Activated CD8-positive, alpha-beta memory T cell treated with anti-CD3 and anti-CD28 coated beads for 36 hours (primary cell): ENCODE measurements around the gene COA1. TPM values are rescaled to one million over a fixed set of nuclear protein-coding genes. Genes with fewer than 3 reads are reported as not detected.

Experiments
- CTCF ChIA-PET: fragments of 350-600 bp; sonication (Branson Sonifier 250); formaldehyde crosslinking; loops from one replicate; lab custom pipeline; 2021; ENCODE audit warnings: antibody characterized with exemption; lab: Charles Lee
- POLR2A ChIA-PET: fragments of 350-600 bp; sonication (Branson Sonifier 250); formaldehyde crosslinking; loops from one replicate; lab custom pipeline; 2021; ENCODE audit warnings: antibody characterized with exemption; lab: Charles Lee
- total RNA-seq, 2 experiments: library from RNA; stranded (reverse); gene quantifications; one replicate each; pipeline ENCODE4 v1.2.3, GENCODE V29; 2021

Gene COA1
- total RNA-seq, 2 experiments from 2014 or later: 82.9 to 85.6 TPM

- ChIA-PET POLR2A (interaction anchor here (0.6 kb wide), 1 partner anchor 20 kb away, joined by 8 read pairs; no protein-coding TSS in a partner anchor), CTCF (interaction anchor here (1.8 kb wide), 1 partner anchor 48 kb away, joined by 5 read pairs; no protein-coding TSS in a partner anchor)
Measured at GRCh38 chr7:43632746-43633145, 96.6 kb downstream of the COA1 start.

GRCh38 chr7:43631559-43631958 lies 97.8 kb downstream of the COA1 start:
- POLR2A ChIA-PET: no interaction called here
- CTCF ChIA-PET: interaction anchor here (0.7 to 2.5 kb wide), 4 partner anchors 16 to 68 kb away, joined by 3 to 7 read pairs (median 3); partner anchors contain the start of gene STK17A

DNA sequence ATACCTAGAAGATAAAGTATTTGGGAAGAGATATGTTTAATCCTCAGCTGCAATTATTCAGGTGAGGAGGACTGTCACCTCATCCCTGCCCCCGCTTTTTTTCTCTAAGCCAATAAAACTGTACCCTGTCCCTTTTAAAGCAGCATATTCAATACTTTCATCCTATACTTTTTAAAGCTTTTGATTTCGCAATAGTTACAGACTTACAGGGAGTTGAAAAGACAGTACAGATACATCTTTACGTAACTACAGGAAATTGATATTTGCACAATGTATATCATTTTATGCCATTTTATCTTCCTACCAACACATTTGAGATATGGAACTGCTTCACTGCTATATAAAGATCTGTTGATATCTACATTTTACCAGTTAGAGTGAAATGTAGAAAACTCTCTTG lies 98.8 kb downstream of the COA1 start:
- ChIA-PET POLR2A (no interaction called here), CTCF (interaction anchor here (2.5 kb wide), 1 partner anchor 48 kb away, joined by 7 read pairs; the partner anchor contains the start of gene STK17A)

- POLR2A ChIA-PET: interaction anchor here (1.0 kb wide), 1 partner anchor 297 kb away, joined by 3 read pairs; no protein-coding TSS in a partner anchor
- CTCF ChIA-PET: interaction anchor here (2.5 kb wide), 1 partner anchor 47 kb away, joined by 7 read pairs; the partner anchor contains the start of gene STK17A
Measured at GRCh38 chr7:43629857-43630256, 99.5 kb downstream of the COA1 start.

DNA sequence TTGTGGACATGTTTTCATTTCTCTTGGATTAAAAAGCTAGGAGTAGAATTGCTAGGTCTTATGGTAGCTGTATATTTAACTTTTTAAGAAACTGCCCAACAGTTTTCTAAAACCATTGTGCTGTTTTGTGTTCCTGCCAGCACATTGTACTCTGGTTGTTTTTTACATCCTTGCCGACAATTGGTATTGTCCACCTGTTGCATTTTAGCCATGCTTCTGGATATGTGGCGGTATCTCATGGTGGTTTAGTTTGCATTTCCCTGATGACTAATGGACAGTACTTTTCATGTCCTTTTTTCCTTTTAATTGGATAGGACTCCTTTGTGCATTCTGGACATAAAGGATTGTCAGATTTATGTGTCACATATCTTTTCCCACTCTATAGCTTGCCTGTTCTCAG lies 100.9 kb downstream of the COA1 start:
- CTCF ChIA-PET: interaction anchor here (0.8 to 4.3 kb wide), 4 partner anchors 22 to 46 kb away, joined by 3 to 22 read pairs (median 4); partner anchors contain the start of gene STK17A

DNA sequence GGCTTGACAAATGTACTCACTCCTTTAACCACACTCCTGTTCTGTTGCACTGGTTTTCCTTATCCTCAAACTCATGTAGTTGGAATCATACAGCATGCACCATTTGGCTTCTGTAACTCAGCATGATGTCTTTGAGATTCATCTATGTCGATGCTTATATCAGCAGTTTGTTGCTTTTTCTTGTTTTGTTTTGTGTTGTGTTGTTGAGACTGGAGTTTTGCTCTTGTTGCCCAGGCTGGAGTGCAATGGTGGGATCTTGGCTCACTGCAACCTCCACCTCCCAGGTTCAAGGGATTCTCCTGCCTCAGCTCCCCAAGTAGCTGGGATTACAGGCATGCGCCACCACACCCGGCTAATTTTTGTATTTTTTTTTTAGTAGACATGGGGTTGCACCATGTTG lies 101.5 kb downstream of the COA1 start:
- CTCF ChIA-PET: interaction anchor here (0.8 to 4.3 kb wide), 3 partner anchors 35 to 45 kb away, joined by 3 to 22 read pairs (median 3); partner anchors contain the start of gene STK17A
- POLR2A ChIA-PET: interaction anchor here (0.7 kb wide), 1 partner anchor 45 kb away, joined by 3 read pairs; the partner anchor contains the start of gene STK17A

More for the DNA sequence above, 100.9 kb downstream of the COA1 start:
- POLR2A ChIA-PET: no interaction called here

- POLR2A ChIA-PET: interaction anchor here (1.1 to 1.3 kb wide), 2 partner anchors 73 to 74 kb away, joined by 3 to 5 read pairs; no protein-coding TSS in a partner anchor
- CTCF ChIA-PET: interaction anchor here (4.3 kb wide), 1 partner anchor 44 kb away, joined by 22 read pairs; the partner anchor contains the start of gene STK17A
Measured at GRCh38 chr7:43626695-43627094, 102.6 kb downstream of the COA1 start.

DNA sequence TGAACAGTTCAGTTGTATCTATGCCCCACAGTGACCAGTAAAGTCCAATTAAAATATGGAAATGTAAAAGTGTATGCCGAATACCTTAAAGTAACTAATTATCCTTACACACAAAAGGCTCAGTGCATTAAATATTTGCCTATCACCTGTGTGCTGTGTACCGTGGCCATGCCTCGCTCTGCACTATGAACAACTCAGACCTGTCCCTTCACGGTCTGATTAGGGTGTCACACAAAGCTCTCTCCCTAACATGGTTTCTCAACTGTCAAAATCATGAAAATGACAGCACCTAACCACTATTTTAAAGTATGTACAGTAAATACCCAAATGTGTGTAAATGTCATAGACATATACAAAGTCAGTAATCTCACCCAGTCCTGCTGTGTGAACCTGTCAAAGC lies 103.3 kb downstream of the COA1 start:
- CTCF ChIA-PET: interaction anchor here (0.7 to 4.3 kb wide), 3 partner anchors 28 to 44 kb away, joined by 3 to 22 read pairs (median 5); partner anchors contain the start of gene STK17A
- POLR2A ChIA-PET: interaction anchor here (1.1 to 1.3 kb wide), 3 partner anchors 22 to 75 kb away, joined by 3 to 5 read pairs (median 4); no protein-coding TSS in a partner anchor

- POLR2A ChIA-PET: interaction anchor here (0.7 to 1.1 kb wide), 2 partner anchors 23 to 97 kb away, joined by 4 read pairs; no protein-coding TSS in a partner anchor
- CTCF ChIA-PET: interaction anchor here (0.7 to 4.3 kb wide), 4 partner anchors 27 to 76 kb away, joined by 3 to 22 read pairs (median 4); partner anchors contain the start of gene STK17A
Measured at GRCh38 chr7:43625453-43625852, 103.9 kb downstream of the COA1 start.

DNA sequence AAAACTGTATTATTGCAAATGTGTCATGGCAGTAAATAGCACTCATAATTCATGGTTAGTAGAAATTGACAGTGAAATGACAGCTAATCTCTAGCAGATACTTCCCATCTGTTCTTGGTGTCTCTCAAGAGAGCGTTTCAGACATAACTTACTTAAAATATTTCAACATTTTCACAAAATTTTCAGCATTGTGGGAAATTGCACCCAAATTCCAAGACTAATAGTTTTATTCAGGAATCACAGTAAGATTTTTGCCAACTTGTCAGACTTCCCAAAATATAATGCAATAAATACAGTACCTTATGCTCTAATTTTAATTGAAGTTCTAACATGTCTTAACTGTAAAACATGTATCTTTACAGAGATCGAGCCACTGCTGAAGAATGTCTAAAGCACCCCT lies 105.2 kb downstream of the COA1 start:
- POLR2A ChIA-PET: no interaction called here
- CTCF ChIA-PET: no interaction called here

DNA sequence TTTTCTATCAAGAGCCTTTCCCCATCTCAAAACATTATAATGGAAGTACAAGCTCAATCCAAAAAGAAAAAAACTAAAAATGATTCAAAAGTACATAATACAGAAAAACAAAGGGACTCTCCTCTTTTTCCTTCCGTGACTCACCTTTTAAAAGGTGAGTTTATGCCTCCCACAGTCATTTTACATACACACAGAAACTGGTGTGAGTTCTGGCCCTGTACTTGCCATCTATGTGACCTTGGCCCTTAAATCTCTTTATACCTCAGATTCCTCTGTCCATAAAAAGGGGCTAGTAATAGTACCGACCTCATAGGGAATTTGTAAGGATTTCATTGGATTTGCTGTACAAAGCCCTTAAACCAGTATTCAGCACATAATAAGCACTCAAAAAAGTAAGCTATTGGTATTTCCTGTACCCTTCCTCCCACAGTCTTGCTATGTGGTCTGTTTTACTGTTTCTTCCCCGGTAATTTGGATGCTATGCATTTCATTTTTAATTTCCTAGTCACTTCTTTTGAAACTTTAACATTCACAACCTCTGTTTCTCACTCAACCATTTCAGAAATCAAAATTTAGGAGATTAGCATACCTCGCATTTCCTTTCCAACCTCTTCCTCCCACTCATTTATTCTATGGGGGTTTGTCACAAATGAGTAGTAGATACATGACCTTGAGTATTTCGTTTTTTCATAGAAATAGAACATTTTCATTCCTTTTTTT lies 107.4 kb downstream of the COA1 start:
- CTCF ChIA-PET: interaction anchor here (0.9 to 4.6 kb wide), 5 partner anchors 10 to 78 kb away, joined by 3 to 33 read pairs (median 4); partner anchors contain the start of gene STK17A
- POLR2A ChIA-PET: interaction anchor here (1.1 to 2.8 kb wide), 2 partner anchors 26 to 38 kb away, joined by 4 to 20 read pairs; partner anchors contain the start of gene STK17A

GRCh38 chr7:43619213-43620012 lies 109.9 kb downstream of the COA1 start:
- CTCF ChIA-PET: interaction anchor here (1.0 to 4.6 kb wide), 3 partner anchors 14 to 37 kb away, joined by 3 to 33 read pairs (median 10); partner anchors contain the start of gene STK17A
- POLR2A ChIA-PET: interaction anchor here (2.8 kb wide), 1 partner anchor 36 kb away, joined by 20 read pairs; the partner anchor contains the start of gene STK17A

GRCh38 chr7:43618073-43618472 lies 111.2 kb downstream of the COA1 start:
- CTCF ChIA-PET: interaction anchor here (2.3 kb wide), 1 partner anchor 35 kb away, joined by 10 read pairs; the partner anchor contains the start of gene STK17A
- POLR2A ChIA-PET: no interaction called here

- ChIA-PET POLR2A (interaction anchor here (1.4 kb wide), 1 partner anchor 31 kb away, joined by 4 read pairs; no protein-coding TSS in a partner anchor), CTCF (interaction anchor here (2.3 kb wide), 1 partner anchor 34 kb away, joined by 10 read pairs; the partner anchor contains the start of gene STK17A)
Measured at GRCh38 chr7:43616977-43617376, 112.3 kb downstream of the COA1 start.

DNA sequence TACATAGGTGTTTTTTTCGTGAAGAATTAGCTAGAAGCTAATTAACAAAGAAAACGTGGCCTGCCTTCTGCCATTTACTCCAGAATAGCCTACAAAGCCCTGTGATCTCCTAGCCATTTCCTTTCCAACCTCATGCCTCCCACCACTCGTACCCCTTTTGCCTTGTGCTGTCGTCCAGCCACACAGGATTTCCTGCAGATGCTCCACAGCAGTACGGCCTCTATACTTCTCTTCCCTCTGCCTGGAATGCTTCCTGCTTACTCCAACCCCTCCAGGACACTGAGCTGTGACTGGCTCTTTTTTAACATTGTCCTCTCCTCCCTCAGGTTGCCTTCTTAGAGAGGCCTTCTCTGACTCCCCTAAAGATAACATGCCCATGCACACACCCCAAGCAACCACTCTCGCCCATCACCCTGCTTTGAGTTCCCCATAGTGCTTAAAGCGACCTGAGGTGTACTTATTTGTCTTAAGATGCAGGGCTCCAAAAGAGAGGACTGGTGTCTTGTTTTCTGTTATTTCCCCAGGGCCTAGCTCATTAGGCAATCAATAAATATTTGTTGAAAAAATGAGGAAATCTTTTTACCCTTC lies 113.7 kb downstream of the COA1 start:
- CTCF ChIA-PET: interaction anchor here (5.2 kb wide), 1 partner anchor 33 kb away, joined by 27 read pairs; the partner anchor contains the start of gene STK17A
- POLR2A ChIA-PET: interaction anchor here (1.4 kb wide), 1 partner anchor 33 kb away, joined by 4 read pairs; no protein-coding TSS in a partner anchor

- ChIA-PET CTCF (interaction anchor here (0.6 to 5.2 kb wide), 7 partner anchors 9 to 87 kb away, joined by 3 to 27 read pairs (median 4); partner anchors contain the start of gene STK17A), POLR2A (interaction anchor here (0.6 to 2.4 kb wide), 5 partner anchors 20 to 30 kb away, joined by 3 to 11 read pairs (median 4); partner anchors contain the start of gene STK17A)
Measured at GRCh38 chr7:43612599-43613589, 116.4 kb downstream of the COA1 start.
